K562 (cell line): ENCODE data around the gene LYPD5. TPM values are rescaled to one million over a fixed set of nuclear protein-coding genes. Genes with fewer than 3 reads are reported as not detected.

Experiments
- ARID1B ChIP-seq: fragments of 450-650 bp; IDR thresholded peaks from 2 replicates; pipeline ENCODE4 v1.6.1; 2016; ENCODE audit warnings: antibody characterized with exemption, mild to moderate bottlenecking, inconsistent platforms
- ATF1 ChIP-seq, 2 experiments: fragments of 450-650 bp in 1 of 2; IDR thresholded peaks; 2 replicates each; pipeline ENCODE4 v1.6.1; 2016; ENCODE audit warnings: missing compliant biosample characterization in 1 of 2, missing genetic modification characterization in 1 of 2
- BMI1 ChIP-seq: fragments of 150-350 bp; IDR thresholded peaks from 2 replicates; pipeline ENCODE4 v1.6.1; 2014; ENCODE audit warnings: low read length
- CC2D1A ChIP-seq: fragments of 450-650 bp; IDR thresholded peaks from 2 replicates; pipeline ENCODE4 v1.6.1; 2017; ENCODE audit warnings: mild to moderate bottlenecking
- E2F3 ChIP-seq: fragments of 250-450 bp; sonication (Bioruptor Pico); IDR thresholded peaks from 2 replicates; pipeline ENCODE4 v1.4.0; 2020; ENCODE audit warnings: mild to moderate bottlenecking
- ETS2 ChIP-seq: IDR thresholded peaks from 2 replicates; pipeline ENCODE4 v1.6.1; 2016; ENCODE audit warnings: borderline replicate concordance, missing genetic modification characterization, mild to moderate bottlenecking, moderate library complexity, missing compliant biosample characterization; ENCODE audit not compliant: poor library complexity, severe bottlenecking
- GTF2F1 ChIP-seq: IDR thresholded peaks from 2 replicates; pipeline ENCODE4 v1.6.1; 2011; ENCODE audit warnings: low read depth, low read length, improper control_type of control experiment
- KAT7 ChIP-seq: sonication (generic); formaldehyde crosslinking; IDR thresholded peaks from 2 replicates; pipeline ENCODE4 v1.8.0; 2022; ENCODE audit warnings: missing genetic modification reagents, mild to moderate bottlenecking, borderline replicate concordance
- KDM4B ChIP-seq, 2 experiments: fragments of 450-650 bp in 1 of 2; sonication (generic) in 1 of 2; IDR thresholded peaks; 2 replicates each; pipeline ENCODE4 v1.6.1; 2016 to 2017; ENCODE audit warnings: borderline replicate concordance in 2 of 2, antibody characterized with exemption in 1 of 2, low read depth in 1 of 2, mild to moderate bottlenecking in 1 of 2
- MEIS2 ChIP-seq: fragments of 450-650 bp; IDR thresholded peaks from 2 replicates; pipeline ENCODE4 v1.6.1; 2014; ENCODE audit warnings: mild to moderate bottlenecking; ENCODE audit not compliant: partially characterized antibody
- NCOA1 ChIP-seq: fragments of 450-650 bp; IDR thresholded peaks from 2 replicates; pipeline ENCODE4 v1.6.1; 2016; ENCODE audit warnings: low read depth
- SLC30A9 ChIP-seq: fragments of 250-450 bp; sonication (Bioruptor Pico); IDR thresholded peaks from 2 replicates; pipeline ENCODE4 v1.8.0; 2022; ENCODE audit warnings: mild to moderate bottlenecking, moderate library complexity
- TARDBP ChIP-seq: fragments of 450-650 bp; IDR thresholded peaks from 2 replicates; pipeline ENCODE4 v1.6.1; 2016
- polyA plus RNA-seq, 8 experiments: library from polyadenylated mRNA; depleted of rRNA in 4 of 8; stranded (reverse) in 5 of 8; unstranded in 3 of 8; fragments of >200 nt; fragmentation: Nextera tagmentation in 2 of 8; fragmentation: Illumina TruSeq in 1 of 8; extraction: Ambion mirVana in 2 of 8; extraction: Trizol in 1 of 8; gene quantifications; 2 replicates each; pipeline versions ENCODE4 v1.2.1 to v1.2.3, GENCODE V29; 2011 to 2014; ENCODE audit warnings: inconsistent platforms in 1 of 8, missing spikeins in 1 of 8
- total RNA-seq, 7 experiments: library from RNA; depleted of rRNA in 6 of 7; stranded (reverse); fragments of >200 nt in 6 of 7; fragmentation: Illumina TruSeq in 2 of 7; extraction: Trizol in 2 of 7; gene quantifications; 2 replicates each; pipeline versions ENCODE4 v1.2.1 to v1.2.3, GENCODE V29; 2011 to 2021; ENCODE audit warnings: low replicate concordance in 1 of 7
- TF ChIP-seq, protein P1 (sequence below): fragments of 250-450 bp; sonication (Bioruptor Pico); IDR thresholded peaks from 2 replicates; pipeline ENCODE4 v1.8.0; 2022; ENCODE audit warnings: moderate library complexity, mild to moderate bottlenecking, inconsistent platforms
- TF ChIP-seq, protein P2 (sequence below): sonication (generic); formaldehyde crosslinking; IDR thresholded peaks from 2 replicates; pipeline ENCODE4 v1.8.1; 2023; ENCODE audit warnings: mild to moderate bottlenecking, missing genetic modification reagents
- TF ChIP-seq, protein P3 (sequence below): IDR thresholded peaks from 3 replicates; pipeline ENCODE4 v1.6.1; 2011; ENCODE audit warnings: borderline replicate concordance, mild to moderate bottlenecking, moderate library complexity; ENCODE audit not compliant: insufficient read length; ENCODE audit errors: extremely low read depth
- TF ChIP-seq, protein P4 (sequence below), 2 experiments: fragments of 450-650 bp; IDR thresholded peaks; 2 replicates each; pipeline ENCODE4 v1.6.1; 2016
- TF ChIP-seq, protein P5 (sequence below): sonication (generic); formaldehyde crosslinking; IDR thresholded peaks from 2 replicates; pipeline ENCODE4 v1.4.0; 2020; ENCODE audit warnings: mild to moderate bottlenecking, missing genetic modification reagents

LYPD5 gene
- total and polyA plus RNA-seq, 9 of the 15 experiments (the other 6 are each of a cell fraction or from before 2014, with no cell fraction given) = 0.03 to 0.22 (median 0.10) TPM; not detected in 3

DNA sequence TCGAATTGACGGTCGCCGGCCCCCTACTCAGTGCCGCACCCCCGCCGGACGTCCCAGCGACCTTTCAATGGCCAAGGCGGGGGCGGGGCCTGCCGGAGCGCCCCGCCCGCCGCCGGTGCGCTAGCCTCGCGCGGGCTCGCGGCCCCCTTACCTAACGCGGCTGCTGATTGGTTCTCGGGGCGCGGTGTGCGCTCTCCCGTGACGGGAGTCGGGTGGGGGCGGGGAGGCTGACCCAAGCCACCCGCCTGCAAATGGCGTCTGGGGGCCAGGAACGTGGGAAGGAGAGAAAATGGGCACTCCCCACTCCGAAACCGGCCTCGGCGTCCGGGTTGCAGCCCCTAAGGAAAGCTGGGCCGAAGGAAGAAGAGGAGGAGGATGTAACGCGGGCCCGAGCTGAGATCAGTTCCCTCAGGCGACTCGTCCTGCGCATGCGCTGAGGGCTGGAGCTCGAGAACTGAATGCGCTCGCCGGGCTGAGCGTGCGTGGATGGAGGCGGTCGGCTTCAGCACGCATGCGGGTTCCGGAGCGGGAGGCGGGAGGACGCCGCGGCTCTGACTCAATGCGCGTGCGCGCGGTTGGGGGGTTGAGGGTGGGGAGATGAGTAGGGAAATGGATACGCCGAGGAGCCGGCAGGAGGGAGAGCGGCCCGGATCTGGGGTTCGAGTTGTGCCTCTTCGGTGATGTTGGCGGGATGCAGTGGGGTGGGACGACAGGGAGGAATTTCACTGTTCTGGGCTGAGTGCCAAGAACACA is 47.6 kb downstream of the LYPD5 start, which contains the start of gene SMG9 (continued):
- TF ChIP-seq KAT7 = no peak; the same call in 1 of the 2 replicates
- TF ChIP-seq, protein P1, sequence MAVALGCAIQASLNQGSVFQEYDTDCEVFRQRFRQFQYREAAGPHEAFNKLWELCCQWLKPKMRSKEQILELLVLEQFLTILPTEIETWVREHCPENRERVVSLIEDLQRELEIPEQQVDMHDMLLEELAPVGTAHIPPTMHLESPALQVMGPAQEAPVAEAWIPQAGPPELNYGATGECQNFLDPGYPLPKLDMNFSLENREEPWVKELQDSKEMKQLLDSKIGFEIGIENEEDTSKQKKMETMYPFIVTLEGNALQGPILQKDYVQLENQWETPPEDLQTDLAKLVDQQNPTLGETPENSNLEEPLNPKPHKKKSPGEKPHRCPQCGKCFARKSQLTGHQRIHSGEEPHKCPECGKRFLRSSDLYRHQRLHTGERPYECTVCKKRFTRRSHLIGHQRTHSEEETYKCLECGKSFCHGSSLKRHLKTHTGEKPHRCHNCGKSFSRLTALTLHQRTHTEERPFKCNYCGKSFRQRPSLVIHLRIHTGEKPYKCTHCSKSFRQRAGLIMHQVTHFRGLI (CRISPR knock-in tag) = no peak
- TF ChIP-seq MEIS2 = peak; percentile 98
- no peak for TF ChIP-seq GTF2F1
- no peak for TF ChIP-seq NCOA1
- peak; percentile 68; the same call in 1 of the 2 replicates for TF ChIP-seq ARID1B
- TF ChIP-seq E2F3 (CRISPR knock-in tag) = 0 out of 2 replicates have a peak, but pooled peaks have one; percentile 4
- no peak for TF ChIP-seq SLC30A9 (CRISPR knock-in tag)
- TF ChIP-seq, protein P2, sequence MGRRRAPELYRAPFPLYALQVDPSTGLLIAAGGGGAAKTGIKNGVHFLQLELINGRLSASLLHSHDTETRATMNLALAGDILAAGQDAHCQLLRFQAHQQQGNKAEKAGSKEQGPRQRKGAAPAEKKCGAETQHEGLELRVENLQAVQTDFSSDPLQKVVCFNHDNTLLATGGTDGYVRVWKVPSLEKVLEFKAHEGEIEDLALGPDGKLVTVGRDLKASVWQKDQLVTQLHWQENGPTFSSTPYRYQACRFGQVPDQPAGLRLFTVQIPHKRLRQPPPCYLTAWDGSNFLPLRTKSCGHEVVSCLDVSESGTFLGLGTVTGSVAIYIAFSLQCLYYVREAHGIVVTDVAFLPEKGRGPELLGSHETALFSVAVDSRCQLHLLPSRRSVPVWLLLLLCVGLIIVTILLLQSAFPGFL (CRISPR knock-in tag) = no peak
- TF ChIP-seq CC2D1A = no peak
- TF ChIP-seq KDM4B (IDR thresholded peaks at IDR 0.05; ENCODE audit: borderline replicate concordance in 2 of 2, low read depth in 1 of 2) = no peak; a peak in 1 of 4 replicates
- TF ChIP-seq, protein P3, sequence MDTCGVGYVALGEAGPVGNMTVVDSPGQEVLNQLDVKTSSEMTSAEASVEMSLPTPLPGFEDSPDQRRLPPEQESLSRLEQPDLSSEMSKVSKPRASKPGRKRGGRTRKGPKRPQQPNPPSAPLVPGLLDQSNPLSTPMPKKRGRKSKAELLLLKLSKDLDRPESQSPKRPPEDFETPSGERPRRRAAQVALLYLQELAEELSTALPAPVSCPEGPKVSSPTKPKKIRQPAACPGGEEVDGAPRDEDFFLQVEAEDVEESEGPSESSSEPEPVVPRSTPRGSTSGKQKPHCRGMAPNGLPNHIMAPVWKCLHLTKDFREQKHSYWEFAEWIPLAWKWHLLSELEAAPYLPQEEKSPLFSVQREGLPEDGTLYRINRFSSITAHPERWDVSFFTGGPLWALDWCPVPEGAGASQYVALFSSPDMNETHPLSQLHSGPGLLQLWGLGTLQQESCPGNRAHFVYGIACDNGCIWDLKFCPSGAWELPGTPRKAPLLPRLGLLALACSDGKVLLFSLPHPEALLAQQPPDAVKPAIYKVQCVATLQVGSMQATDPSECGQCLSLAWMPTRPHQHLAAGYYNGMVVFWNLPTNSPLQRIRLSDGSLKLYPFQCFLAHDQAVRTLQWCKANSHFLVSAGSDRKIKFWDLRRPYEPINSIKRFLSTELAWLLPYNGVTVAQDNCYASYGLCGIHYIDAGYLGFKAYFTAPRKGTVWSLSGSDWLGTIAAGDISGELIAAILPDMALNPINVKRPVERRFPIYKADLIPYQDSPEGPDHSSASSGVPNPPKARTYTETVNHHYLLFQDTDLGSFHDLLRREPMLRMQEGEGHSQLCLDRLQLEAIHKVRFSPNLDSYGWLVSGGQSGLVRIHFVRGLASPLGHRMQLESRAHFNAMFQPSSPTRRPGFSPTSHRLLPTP = no peak
- TF ChIP-seq ETS2 = no peak
- TF ChIP-seq, protein P4, sequence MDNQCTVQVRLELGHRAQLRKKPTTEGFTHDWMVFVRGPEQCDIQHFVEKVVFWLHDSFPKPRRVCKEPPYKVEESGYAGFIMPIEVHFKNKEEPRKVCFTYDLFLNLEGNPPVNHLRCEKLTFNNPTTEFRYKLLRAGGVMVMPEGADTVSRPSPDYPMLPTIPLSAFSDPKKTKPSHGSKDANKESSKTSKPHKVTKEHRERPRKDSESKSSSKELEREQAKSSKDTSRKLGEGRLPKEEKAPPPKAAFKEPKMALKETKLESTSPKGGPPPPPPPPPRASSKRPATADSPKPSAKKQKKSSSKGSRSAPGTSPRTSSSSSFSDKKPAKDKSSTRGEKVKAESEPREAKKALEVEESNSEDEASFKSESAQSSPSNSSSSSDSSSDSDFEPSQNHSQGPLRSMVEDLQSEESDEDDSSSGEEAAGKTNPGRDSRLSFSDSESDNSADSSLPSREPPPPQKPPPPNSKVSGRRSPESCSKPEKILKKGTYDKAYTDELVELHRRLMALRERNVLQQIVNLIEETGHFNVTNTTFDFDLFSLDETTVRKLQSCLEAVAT (IDR thresholded peaks at IDR 0.05) = peak in 1 of 2 experiments; percentile 69; a peak in 1 of 4 replicates
- no peak for TF ChIP-seq BMI1
- TF ChIP-seq ATF1 (CRISPR knock-in tag; IDR thresholded peaks at IDR 0.05) = no peak
- peak; percentile 91 for TF ChIP-seq ATF1 (tag; IDR thresholded peaks at IDR 0.05)
- TF ChIP-seq, protein P5, sequence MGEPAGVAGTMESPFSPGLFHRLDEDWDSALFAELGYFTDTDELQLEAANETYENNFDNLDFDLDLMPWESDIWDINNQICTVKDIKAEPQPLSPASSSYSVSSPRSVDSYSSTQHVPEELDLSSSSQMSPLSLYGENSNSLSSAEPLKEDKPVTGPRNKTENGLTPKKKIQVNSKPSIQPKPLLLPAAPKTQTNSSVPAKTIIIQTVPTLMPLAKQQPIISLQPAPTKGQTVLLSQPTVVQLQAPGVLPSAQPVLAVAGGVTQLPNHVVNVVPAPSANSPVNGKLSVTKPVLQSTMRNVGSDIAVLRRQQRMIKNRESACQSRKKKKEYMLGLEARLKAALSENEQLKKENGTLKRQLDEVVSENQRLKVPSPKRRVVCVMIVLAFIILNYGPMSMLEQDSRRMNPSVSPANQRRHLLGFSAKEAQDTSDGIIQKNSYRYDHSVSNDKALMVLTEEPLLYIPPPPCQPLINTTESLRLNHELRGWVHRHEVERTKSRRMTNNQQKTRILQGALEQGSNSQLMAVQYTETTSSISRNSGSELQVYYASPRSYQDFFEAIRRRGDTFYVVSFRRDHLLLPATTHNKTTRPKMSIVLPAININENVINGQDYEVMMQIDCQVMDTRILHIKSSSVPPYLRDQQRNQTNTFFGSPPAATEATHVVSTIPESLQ (CRISPR knock-in tag) = no peak
- peak; percentile 91; the same call in 1 of the 2 replicates for TF ChIP-seq TARDBP
